Heart left ventricle (tissue), 16 donors: ENCODE measurements around the gene SORCS2. TPM values are rescaled to one million over a fixed set of nuclear protein-coding genes. Genes with fewer than 3 reads are reported as not detected.

Source experiments
- ATAC-seq, 4 donors: fragments of 200-7000 bp; cut with Tn5 transposase; one replicate each; pipeline ENCODE4 v1.9.1; 2020 to 2022; ENCODE audit warnings: moderate library complexity in 4 of 4, mild to moderate bottlenecking in 3 of 4, moderate number of reproducible peaks in 1 of 4
- DNase-seq, 5 donors: peaks; one replicate each; pipeline ENCODE4 v3.0.0-alpha.2; 2020
- H3K27ac ChIP-seq, 12 donors: fragments of 200-600 bp; sonication (generic) in 4 of 12; one replicate each; pipeline versions ENCODE4 v1.5.0 to v1.8.0; 2016 to 2022; ENCODE audit warnings: mild to moderate bottlenecking in 2 of 12
- H3K27me3 ChIP-seq, 9 donors: fragments of 200-600 bp; sonication (generic) in 2 of 9; one replicate each; pipeline versions ENCODE4 v1.5.1 to v1.8.0; 2016 to 2022; ENCODE audit warnings: mild to moderate bottlenecking in 3 of 9
- H3K36me3 ChIP-seq, 9 donors: fragments of 200-600 bp; sonication (generic) in 2 of 9; one replicate each; pipeline versions ENCODE4 v1.5.0 to v1.8.0; 2018 to 2022; ENCODE audit warnings: mild to moderate bottlenecking in 2 of 9
- H3K4me1 ChIP-seq, 12 donors: fragments of 200-600 bp; sonication (generic) in 4 of 12; one replicate each; pipeline versions ENCODE4 v1.5.0 to v1.8.0; 2016 to 2022; ENCODE audit warnings: mild to moderate bottlenecking in 3 of 12
- H3K4me3 ChIP-seq, 12 donors: fragments of 200-600 bp; sonication (generic) in 4 of 12; one replicate each; pipeline versions ENCODE4 v1.5.0 to v1.8.0; 2017 to 2022; ENCODE audit warnings: mild to moderate bottlenecking in 9 of 12, moderate library complexity in 4 of 12
- H3K9me3 ChIP-seq, 12 donors: fragments of 200-600 bp; sonication (generic) in 4 of 12; one replicate each; pipeline versions ENCODE4 v1.5.0 to v1.8.0; 2016 to 2022; ENCODE audit warnings: mild to moderate bottlenecking in 1 of 12
- CTCF ChIP-seq, 12 donors: fragments of 200-600 bp; sonication (generic) in 4 of 12; IDR thresholded peaks; one replicate each; pipeline versions ENCODE4 v1.5.0 to v1.8.0; 2018 to 2022; ENCODE audit warnings: antibody characterized with exemption in 12 of 12, mild to moderate bottlenecking in 5 of 12
- POLR2A ChIP-seq, 2 donors: fragments of 450-650 bp; IDR thresholded peaks; one replicate each; pipeline ENCODE4 v1.6.1; 2017; ENCODE audit warnings: antibody characterized with exemption in 2 of 2, mild to moderate bottlenecking in 2 of 2, moderate library complexity in 2 of 2
- WGBS, 4 donors: extraction: QIAGEN DNeasy Blood & Tissue Kit in 2 of 4; methylation state at CpG; one replicate each; pipeline versions ENCODE4 v1.1.5 to v1.1.7; 2013 to 2018; 5-methylcytosine and 5-hydroxymethylcytosine counted together
- intact Hi-C, 10 donors: fragments of 100-400 bp; cut with DNase I; formaldehyde crosslinking; loops; one replicate each; pipeline versions ENCODE4 v1.11.1 to v1.14.2; 2022
- polyA plus RNA-seq, 2 donors: library from polyadenylated mRNA; stranded (reverse); fragments of 200-250 nt; gene quantifications; one replicate each; pipeline ENCODE4 v1.2.3, GENCODE V29; 2013
- total RNA-seq, 9 donors: library from RNA; depleted of rRNA in 2 of 9; stranded (reverse); fragments of >200 nt in 2 of 9; fragmentation: NEBNext Ultra II Directional in 3 of 9; extraction: Animal tissue kit (Norgen Biotek cat#: 25700) in 3 of 9; gene quantifications; one replicate each; pipeline versions ENCODE4 v1.1.0 to v1.2.4, GENCODE V29; 2016 to 2023
- donor health status: ischemic (EF 13 %, LVEDD 7.1; RV severe dilation, severe dysfunction).
- donor health status: healthy with polysubstance abuse.
- donor health status: DM: no; HTN: yes; CAD: no.
- donor health status: DM: no; HTN: no; CAD: no.
- donor health status: ischemic (EF 25% LVEDD 6.9; RV normal size, moderate dysfunction).
- donor health status: ischemic (EF 25% LVEDD 5.7; RV mildly dilated, moderate dysfunction).
- donor health status: healthy.
- donor health status: DM: yes; HTN: yes; CAD: no.
- donor health status: ischemic (EF 35%, LVEDD 5.7; RV mildly dilated, moderate dysfunction).
- donor health status: nonischemic (EF 11% LVEDD 7.7; RV severe dilation, severe dysfunction).
- donor health status: DM: yes; HTN: yes; CAD: no.
- donor health status: PGD.
- donor health status: ischemic (EF 29% LVEDD 5.4; RV normal size, mild dysfunction).
- donor health status: nonischemic (EF 23%, LVEDD 6.1; RV moderate dilation, normal function).

Gene SORCS2
- total and polyA plus RNA-seq, 11 donors = 0.28 to 5.5 (median 2.4) TPM

DNA sequence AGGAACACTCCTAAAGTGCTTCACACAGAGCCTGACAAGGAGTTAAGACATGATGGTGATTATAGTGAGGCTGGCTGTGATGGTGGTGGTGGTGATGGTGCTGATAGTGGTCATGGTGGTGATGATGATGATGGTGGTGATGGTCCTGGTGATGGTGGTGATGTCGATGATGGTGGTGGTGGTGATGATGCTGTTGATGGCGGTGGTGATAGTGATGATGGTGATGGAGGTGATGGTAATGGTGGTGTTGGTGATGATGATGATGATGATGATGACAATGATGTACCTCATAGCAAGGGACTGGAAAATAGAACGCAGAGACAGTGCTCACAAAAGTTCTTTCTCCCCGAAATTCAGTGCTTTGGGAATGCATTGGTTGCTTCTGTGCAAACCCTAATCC lies 276.7 kb downstream of the SORCS2 start:
- Histone ChIP-seq H3K4me1 (no peaks in the 10 kb centered on the region), H3K27me3 (peaks cover 0 to 8% (median 0%) of the 10 kb centered on the region in 9 donors), H3K4me3 (no peak overlapping the region), H3K27ac (no peak overlapping the region), H3K36me3 (no peaks in the 10 kb centered on the region), H3K9me3 (peaks cover 0 to 15% (median 0%) of the 10 kb centered on the region in 12 donors)
- WGBS, 4 donors = 83 to 93% (median 88%) methylated on average over 4 of the region's 4 CpGs
- no peak for ATAC-seq
- TF ChIP-seq POLR2A (IDR thresholded peaks at IDR 0.05) = no peak
- TF ChIP-seq CTCF (IDR thresholded peaks at IDR 0.05) = no peak
- no peak for DNase-seq
- intact Hi-C loops = loop anchor here in 2 of 10 donors (10.0 kb wide), 2 partner anchors 144 to 274 kb away; partner anchors contain the start of gene SORCS2 (in 1 of the 2)

GRCh38 chr4:7470111-7470510 lies 277.8 kb downstream of the SORCS2 start:
- TF ChIP-seq CTCF (IDR thresholded peaks at IDR 0.05) (no peak), POLR2A (IDR thresholded peaks at IDR 0.05) (no peak)
- Histone ChIP-seq H3K36me3 (no peaks in the 10 kb centered on the region), H3K9me3 (peaks cover 0 to 15% (median 0%) of the 10 kb centered on the region in 12 donors), H3K4me1 (no peaks in the 10 kb centered on the region), H3K4me3 (no peak overlapping the region), H3K27ac (no peak overlapping the region), H3K27me3 (peaks cover 0 to 8% (median 0%) of the 10 kb centered on the region in 9 donors)
- ATAC-seq (no peak), DNase-seq (no peak)
- intact Hi-C loops = loop anchor here in 1 of 10 donors (5.0 kb wide), 1 partner anchor 237 kb away; no protein-coding TSS in a partner anchor
- WGBS, 4 donors = 82 to 91% (median 87%) methylated on average over 3 of the region's 3 CpGs

- Histone ChIP-seq H3K27ac (no peak overlapping the region), H3K9me3 (peaks cover 0 to 10% (median 0%) of the 10 kb centered on the region in 12 donors), H3K4me1 (no peaks in the 10 kb centered on the region), H3K36me3 (no peaks in the 10 kb centered on the region), H3K4me3 (no peak overlapping the region), H3K27me3 (peaks cover 0 to 8% (median 0%) of the 10 kb centered on the region in 9 donors)
- intact Hi-C loops = loop anchor here in 1 of 10 donors (5.0 kb wide), 1 partner anchor 237 kb away; no protein-coding TSS in a partner anchor
- DNase-seq (no peak), ATAC-seq (no peak)
- WGBS, 4 donors = 86 to 91% (median 89%) methylated on average over 8 of the region's 8 CpGs
- TF ChIP-seq CTCF (IDR thresholded peaks at IDR 0.05) (no peak), POLR2A (IDR thresholded peaks at IDR 0.05) (no peak)
Observed at GRCh38 chr4:7470522-7471128, 278.3 kb downstream of the SORCS2 start.

DNA sequence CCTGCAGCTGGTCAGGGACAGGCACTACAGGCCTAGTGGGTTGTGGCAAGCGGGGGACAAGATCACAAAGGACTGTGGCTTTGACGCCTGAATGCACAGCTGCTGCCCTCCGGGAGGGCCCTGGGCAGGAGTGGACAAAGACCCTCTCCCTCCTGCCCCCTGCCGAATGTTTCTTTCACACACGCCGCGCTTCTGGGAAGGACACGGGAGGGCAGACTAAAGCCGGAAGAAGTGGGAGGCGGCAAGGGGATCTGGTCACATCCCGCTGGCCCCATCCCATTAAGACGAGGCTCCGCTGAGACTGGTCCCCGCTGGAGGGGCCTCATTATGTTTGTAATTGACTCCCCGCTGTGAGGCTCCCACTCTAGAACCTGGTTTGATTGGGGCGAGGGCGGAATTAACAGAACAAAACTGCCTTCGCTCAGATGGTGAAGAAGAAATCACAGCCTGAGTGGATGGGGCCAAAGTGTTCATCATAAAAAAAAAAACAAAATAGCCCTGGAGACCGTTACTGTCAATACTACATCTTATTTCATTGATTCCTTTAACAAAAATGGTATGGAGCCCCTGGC lies 280.2 kb downstream of the SORCS2 start:
- no peak overlapping the region for H3K4me3 ChIP-seq
- DNase-seq = no peak
- H3K27ac ChIP-seq = no peak overlapping the region
- ATAC-seq = no peak
- 38 to 54% (median 49%) methylated on average over 19 of the region's 19 CpGs for WGBS, 4 donors
- H3K4me1 ChIP-seq = no peaks in the 10 kb centered on the region
- intact Hi-C loops = loop anchor here in 1 of 10 donors (5.0 kb wide), 1 partner anchor 235 kb away; no protein-coding TSS in a partner anchor
- H3K9me3 ChIP-seq = no peaks in the 10 kb centered on the region
- H3K36me3 ChIP-seq = no peaks in the 10 kb centered on the region
- TF ChIP-seq CTCF (IDR thresholded peaks at IDR 0.05) (no peak), POLR2A (IDR thresholded peaks at IDR 0.05) (no peak)
- peaks cover 0 to 8% (median 0%) of the 10 kb centered on the region in 9 donors for H3K27me3 ChIP-seq
